DMS114 treated with DMSO at 0.1 percent for 48 hours (cell line): Measurements from ENCODE around the gene RNF225.
"Not testable (repeated sequence)": the region's sequence is repeated elsewhere in the genome, so short reads cannot be mapped to it uniquely, and the experiment has no call there.

Experiments
- DNase-seq: peaks from one replicate; lab custom pipeline; 2025; ENCODE audit not compliant: unreplicated experiment; lab: John Stamatoyannopoulos, UW

The RNF225 gene

GRCh38 chr19:58361900-58362271, 33.6 kb upstream of the RNF225 start:
- DNase-seq = peak; percentile 58

GRCh38 chr19:58362272-58362994, 33.0 kb upstream of the RNF225 start, which contains the start of gene ZNF497:
ZNF497 (minus strand) TSS chr19:58362751; CDS start chr19:58357635, 5,116 bp downstream.
- peak; percentile 96 for DNase-seq

DNA sequence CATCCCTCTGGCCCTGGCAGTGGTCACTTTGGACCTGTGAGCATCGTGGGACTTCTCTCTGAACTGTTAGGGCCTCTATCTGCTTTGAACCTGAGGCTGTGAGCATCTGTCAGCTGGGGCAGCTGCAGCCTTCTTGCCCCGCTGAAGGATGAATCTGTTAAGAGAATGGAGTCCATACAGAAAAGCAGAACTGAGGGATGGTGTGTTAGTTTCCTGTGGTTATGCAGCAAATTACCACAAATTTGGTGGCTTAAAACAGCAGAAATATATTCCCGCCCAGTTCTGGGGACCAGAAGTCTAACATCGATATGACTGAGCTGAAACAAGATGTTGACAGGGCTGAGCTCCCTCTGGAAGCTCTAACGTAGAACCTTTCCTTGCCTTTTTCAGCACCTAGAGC, 31.3 kb upstream of the RNF225 start:
- DNase-seq = no peak

GRCh38 chr19:58366585-58367430, 28.6 kb upstream of the RNF225 start:
- no peak for DNase-seq

GRCh38 chr19:58367698-58368454, 27.6 kb upstream of the RNF225 start:
- DNase-seq = no peak

- no peak for DNase-seq
Observed at GRCh38 chr19:58368561-58369360, 26.7 kb upstream of the RNF225 start.

- DNase-seq = no peak
Observed at GRCh38 chr19:58372311-58373133, 22.9 kb upstream of the RNF225 start.

GRCh38 chr19:58374200-58374599, 21.3 kb upstream of the RNF225 start:
- DNase-seq = no peak

DNA sequence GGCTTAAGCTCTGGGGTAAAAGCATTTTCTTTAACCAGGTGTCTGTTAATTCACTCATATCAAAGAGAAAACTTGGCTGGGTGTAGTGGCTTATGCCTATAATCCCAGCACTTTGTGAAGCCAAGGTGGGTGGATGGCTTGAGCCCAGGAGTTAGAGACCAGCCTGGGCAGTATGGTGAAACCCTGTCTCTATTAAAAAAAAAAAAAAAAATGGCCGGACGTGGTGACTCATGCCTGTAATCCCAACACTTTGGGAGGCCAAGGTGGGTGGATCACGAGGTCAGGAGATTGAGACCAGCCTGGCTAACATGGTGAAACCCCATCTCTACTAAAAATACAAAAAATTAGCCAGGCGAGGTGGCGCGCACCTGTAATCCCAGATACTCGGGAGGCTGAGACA, 18.7 kb upstream of the RNF225 start:
- not testable (repeated sequence) for DNase-seq

GRCh38 chr19:58379246-58379645, 16.2 kb upstream of the RNF225 start:
- no peak for DNase-seq

GRCh38 chr19:58380037-58380661, 15.3 kb upstream of the RNF225 start:
- DNase-seq = no peak

DNA sequence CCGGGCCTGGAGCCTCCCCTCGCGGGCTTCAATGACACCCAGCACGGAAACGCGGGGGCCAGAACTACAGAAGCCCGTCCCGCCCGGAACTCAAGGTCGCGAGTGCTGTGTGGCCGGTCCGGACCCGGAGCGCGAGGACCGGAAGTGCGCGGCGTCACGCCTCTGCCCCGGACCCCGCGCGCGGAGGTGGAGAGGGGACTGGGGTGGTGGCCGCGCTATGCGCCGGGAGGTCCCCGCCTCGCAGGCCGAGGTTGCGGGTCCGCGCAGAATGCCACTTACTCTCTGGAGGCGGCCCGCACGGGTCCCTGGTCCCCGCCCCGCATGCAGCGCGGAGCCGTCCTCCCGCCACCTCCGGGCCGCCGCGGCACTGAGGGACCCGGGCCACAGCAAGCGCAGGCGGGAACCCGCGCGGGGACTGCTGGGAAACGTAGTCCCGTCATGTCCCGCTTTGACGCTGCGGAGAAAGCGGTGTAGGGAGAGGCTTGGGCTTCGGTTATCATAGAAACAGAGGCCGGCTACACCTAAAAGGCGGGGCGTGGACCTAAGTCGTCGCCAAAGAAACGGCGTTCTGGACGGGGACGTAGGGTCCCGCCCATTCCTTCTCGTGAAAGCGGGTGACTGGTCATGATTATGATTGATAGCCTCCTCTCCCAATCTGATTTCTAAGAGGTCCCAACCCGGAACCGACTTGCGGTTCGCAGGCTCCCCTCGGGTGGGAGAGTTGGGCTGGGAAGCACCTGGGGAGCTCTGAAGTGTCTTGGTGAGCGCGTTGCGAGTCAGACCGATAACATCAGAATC, 14.6 kb upstream of the RNF225 start, which contains the start of gene ZNF837:
TSS of gene ZNF837 (minus strand) at position 369 of the 798 bp plus-strand sequence. CDS start 11,698 bp downstream, outside the sequence.
- peak; percentile 99 for DNase-seq

DNA sequence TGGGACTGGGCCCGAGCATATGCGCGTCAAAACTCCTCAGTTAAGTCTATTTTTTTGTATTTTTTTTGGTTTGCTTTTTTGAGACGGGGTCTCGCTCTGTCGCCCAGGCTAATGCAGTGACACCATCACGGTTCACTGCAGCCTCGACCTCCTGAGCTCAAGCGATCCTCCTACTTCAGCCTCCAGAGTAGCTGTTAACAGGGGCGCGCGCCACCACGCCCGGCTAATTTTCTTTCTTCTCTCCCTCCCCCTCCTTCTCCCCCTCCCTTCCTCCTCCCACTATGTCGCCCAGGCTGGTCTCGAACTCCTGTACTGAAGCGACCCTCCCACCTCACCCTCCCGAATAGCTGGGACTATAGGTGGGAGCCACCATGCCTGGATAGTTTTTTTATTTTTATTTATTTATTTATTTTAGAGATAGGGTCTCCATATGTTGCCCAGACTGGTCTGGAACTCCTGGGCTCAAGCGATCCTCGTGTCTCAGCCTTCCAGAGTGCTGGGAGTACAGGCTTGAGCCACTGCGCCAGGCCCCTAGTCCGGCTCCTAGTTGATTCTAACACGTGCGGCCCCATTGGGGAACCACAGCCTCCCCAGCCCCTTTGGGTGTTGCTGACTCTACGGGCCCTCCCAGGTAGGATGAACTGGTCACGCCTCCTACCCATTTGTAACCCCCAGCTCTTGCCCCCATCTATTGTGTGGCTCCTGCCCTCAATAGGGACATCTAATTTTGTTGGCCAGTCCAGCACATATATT, 13.8 kb upstream of the RNF225 start:
- no peak for DNase-seq

DNA sequence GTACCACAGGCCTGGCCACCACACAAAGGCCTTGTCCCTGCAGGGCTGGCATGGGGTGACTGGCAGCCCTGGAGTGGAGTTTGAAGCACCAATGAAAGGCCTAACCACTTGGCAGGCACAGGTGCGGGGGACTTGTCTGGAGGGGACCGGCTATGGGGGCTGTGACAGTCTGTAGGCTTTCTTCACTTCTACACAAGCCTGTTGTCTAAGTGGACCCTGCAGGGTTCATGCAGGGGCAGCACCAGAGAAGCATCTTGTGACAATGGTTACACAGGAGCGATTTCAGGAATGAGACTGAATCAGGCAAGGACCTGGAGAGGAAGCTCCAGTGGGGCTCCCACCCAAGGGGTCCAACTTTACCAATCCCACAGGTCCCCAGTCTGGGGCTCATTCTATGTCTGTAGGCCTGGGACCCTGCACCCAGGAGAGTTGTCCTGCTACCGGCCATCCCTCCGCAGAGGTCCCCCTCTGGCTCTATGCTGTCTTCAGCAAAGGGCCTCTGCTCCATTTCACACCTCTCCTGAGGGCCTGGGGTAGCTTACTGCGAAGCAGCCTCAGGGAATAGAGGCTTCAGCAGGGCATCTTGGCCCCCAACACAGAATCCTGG, 12.4 kb upstream of the RNF225 start:
- no peak for DNase-seq

GRCh38 chr19:58385313-58385890, 10.1 kb upstream of the RNF225 start:
- DNase-seq = no peak

GRCh38 chr19:58385891-58386575, 9.4 kb upstream of the RNF225 start:
- no peak for DNase-seq
